NCI-H2107 treated with DMSO at 0.1 percent for 48 hours (cell line): Measurements from ENCODE around the gene DDOST.
A peak's percentile ranks its signal among the peaks of the same experiment; 100 is the strongest.
"Not testable (repeated sequence)": the region's sequence is repeated elsewhere in the genome, so short reads cannot be mapped to it uniquely, and the experiment has no call there.

Experiments
- DNase-seq: peaks from one replicate; lab custom pipeline; 2025; ENCODE audit not compliant: unreplicated experiment; lab: John Stamatoyannopoulos, UW

Gene DDOST

GRCh38 chr1:20691872-20692271 is 30.7 kb upstream of the DDOST start:
- DNase-seq, result no peak

GRCh38 chr1:20689645-20690056 is 28.5 kb upstream of the DDOST start:
- DNase-seq, result no peak

GRCh38 chr1:20686883-20687725 is 25.9 kb upstream of the DDOST start:
- no peak for DNase-seq

- DNase-seq, result no peak
Measured at GRCh38 chr1:20685741-20686140, 24.6 kb upstream of the DDOST start.

- no peak for DNase-seq
Measured at GRCh38 chr1:20685099-20685662, 24.0 kb upstream of the DDOST start.

- DNase-seq, result no peak
Measured at GRCh38 chr1:20684651-20685050, 23.5 kb upstream of the DDOST start.

- no peak for DNase-seq
Measured at GRCh38 chr1:20684050-20684620, 23.0 kb upstream of the DDOST start.

GRCh38 chr1:20683614-20684013 is 22.4 kb upstream of the DDOST start:
- no peak for DNase-seq

- DNase-seq, result peak; percentile 22
Measured at GRCh38 chr1:20682571-20683236, 21.5 kb upstream of the DDOST start.

- DNase-seq, result no peak
Measured at GRCh38 chr1:20681999-20682398, 20.8 kb upstream of the DDOST start.

- DNase-seq, result no peak
Measured at GRCh38 chr1:20680269-20680668, 19.1 kb upstream of the DDOST start.

GRCh38 chr1:20678599-20678998 is 17.4 kb upstream of the DDOST start:
- DNase-seq, result no peak

GRCh38 chr1:20673626-20674025 is 12.5 kb upstream of the DDOST start:
- DNase-seq, result not testable (repeated sequence)

GRCh38 chr1:20672265-20672632 is 11.1 kb upstream of the DDOST start:
- DNase-seq, result no peak

GRCh38 chr1:20670936-20671335 is 9.8 kb upstream of the DDOST start:
- no peak for DNase-seq

GRCh38 chr1:20668581-20668980 is 7.4 kb upstream of the DDOST start:
- DNase-seq, result no peak

- no peak for DNase-seq
Measured at GRCh38 chr1:20666804-20667203, 5.6 kb upstream of the DDOST start.

- DNase-seq, result no peak
Measured at GRCh38 chr1:20666146-20666545, 5.0 kb upstream of the DDOST start.

- DNase-seq, result no peak
Measured at GRCh38 chr1:20665726-20666125, 4.6 kb upstream of the DDOST start.

- DNase-seq, result no peak
Measured at GRCh38 chr1:20663969-20664715, 3.0 kb upstream of the DDOST start.

- no peak for DNase-seq
Measured at GRCh38 chr1:20663365-20663764, 2.2 kb upstream of the DDOST start.
